SK-N-DZ (cell line): ENCODE data around the gene FTO.

Source experiments
- DNase-seq: peaks from one replicate; pipeline ENCODE4 v3.0.0-alpha.2; 2015; ENCODE audit warnings: low spot score

FTO gene

DNA sequence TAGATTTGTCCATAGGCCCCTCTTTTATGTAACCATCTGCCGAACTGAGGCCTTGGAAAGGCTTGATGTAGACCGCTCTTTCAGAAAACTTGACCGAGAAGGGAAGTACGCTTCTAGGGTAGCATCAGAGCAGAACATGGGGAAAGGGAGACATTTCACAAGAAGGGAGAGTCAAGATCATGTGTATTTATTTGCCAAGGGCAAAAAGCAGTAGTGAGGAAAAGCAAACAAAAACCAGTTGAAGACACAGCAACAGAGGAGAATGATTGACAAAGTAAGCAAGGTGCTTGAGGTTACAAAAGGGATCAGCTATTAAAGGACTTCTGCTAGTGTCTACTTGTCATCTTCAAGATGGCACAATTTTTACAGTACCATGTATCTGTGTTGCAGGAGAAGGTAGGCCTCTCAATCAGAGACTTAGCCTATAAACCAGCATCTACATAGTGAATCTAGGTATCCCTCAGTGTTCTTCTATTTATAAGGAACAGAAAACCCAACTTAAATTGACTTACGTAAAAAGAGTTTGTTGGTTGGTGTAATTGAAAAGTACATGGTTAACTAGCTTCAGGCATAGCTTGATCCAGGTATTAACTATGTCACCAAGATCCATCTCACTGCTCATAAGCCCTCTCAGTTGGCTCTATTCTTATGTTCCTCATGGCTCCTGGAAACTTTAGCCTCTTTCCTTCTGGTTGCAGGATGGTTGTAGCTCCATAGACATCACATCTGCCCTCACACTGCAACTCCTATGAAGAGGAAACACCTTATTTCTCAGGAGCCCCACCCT, 294.3 kb downstream of the FTO start:
- no peak for DNase-seq

DNA sequence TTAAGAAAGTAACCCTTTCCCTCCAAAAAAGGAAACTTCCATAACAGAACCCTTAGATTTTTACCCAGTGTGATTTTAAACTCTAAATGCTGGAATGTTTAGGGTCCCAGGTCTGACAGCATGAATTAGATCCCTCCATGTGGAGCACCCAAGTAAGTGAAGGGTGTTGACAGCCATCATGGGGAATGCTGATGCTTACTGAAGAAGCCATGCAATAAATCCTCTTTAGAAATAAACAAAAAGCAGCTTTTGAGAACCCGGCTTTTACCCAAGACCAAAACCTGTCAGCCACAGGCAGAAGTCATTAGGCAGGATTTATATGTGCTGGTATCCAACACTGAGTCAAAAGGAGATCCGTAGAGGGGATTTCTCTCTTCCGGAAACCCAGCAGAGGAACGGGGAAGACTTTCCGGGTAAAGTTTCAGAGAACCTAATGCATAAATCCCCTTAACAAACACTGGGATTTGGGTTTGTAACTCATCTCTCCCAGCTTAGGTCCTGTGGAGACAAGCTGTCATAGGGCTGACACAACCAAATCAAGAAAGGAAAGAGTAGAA, 295.1 kb downstream of the FTO start:
- no peak for DNase-seq

DNA sequence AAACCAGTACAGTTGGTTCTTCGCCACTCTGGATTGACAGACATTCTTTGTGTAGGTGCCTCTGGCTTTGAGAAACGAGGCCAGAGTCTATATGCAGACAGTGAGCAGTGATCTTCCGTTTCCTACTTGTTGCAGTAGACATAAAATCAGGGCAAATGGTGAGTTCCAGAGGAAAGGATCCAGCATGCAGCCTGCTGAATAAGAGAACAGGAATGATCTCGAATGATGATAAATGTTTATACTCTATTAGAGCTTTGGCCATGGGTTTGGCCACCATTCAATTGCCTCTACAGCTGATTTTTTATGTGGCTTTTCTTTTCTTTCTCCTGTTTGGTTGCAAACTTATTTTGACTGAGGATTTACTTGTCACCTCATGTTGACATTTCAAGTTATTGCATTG, 295.9 kb downstream of the FTO start:
- no peak for DNase-seq

DNA sequence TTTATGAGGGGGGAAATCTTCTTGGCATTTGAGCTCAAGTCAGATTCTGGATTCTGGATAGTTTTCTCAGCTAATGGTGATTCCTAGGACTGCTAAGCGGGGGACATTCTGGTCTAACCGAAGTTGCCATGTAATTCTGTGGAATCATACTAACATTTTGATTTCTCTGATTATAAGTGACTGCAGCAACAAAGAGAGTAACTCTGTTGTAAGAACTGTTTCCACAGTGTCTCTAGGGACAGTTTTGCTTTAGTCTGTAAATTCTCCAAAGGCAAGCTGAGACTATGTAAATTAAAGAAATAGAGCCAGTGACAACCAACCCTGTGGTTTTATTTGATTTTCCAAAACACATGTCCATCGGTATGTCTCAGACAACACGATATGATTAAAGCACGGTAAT, 296.4 kb downstream of the FTO start:
- no peak for DNase-seq

DNA sequence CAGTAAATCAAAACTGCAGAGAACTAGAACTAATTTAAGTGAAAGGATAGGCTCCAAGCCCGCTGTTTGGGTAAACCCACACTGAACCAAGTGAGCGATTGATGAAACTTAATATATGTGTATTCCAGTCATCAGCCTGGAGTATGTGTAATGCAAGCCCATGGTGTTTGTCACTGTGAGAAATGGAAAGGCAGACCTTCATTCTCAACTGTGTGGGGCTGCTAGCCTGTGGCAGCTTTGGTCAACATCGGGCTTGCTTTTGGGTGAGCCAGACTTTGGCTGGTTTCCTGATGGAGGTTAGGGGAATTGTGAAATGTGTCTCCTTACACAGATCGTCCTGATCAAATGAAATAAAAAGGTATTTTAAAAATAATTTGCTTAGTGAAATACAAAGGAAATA, 302.7 kb downstream of the FTO start:
- no peak for DNase-seq

DNA sequence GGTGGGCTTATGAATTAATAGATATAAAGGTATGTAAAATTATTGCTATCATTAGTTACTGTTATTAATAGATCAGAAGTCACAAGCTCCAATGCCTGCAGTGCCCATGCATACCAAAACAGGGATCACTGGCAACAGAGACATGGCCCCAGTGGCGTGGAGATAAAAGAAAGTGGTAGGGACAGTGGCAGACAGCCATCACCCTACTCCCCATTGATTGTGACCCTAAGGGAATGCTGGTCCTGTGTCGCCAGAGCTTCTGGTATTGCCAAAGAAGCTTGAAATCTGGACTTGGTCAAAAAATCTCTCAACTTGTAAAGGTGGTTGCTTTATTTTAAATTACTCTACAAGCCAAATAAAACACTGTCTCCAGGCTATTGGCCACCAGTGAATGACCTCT, 303.5 kb downstream of the FTO start:
- DNase-seq: no peak

DNA sequence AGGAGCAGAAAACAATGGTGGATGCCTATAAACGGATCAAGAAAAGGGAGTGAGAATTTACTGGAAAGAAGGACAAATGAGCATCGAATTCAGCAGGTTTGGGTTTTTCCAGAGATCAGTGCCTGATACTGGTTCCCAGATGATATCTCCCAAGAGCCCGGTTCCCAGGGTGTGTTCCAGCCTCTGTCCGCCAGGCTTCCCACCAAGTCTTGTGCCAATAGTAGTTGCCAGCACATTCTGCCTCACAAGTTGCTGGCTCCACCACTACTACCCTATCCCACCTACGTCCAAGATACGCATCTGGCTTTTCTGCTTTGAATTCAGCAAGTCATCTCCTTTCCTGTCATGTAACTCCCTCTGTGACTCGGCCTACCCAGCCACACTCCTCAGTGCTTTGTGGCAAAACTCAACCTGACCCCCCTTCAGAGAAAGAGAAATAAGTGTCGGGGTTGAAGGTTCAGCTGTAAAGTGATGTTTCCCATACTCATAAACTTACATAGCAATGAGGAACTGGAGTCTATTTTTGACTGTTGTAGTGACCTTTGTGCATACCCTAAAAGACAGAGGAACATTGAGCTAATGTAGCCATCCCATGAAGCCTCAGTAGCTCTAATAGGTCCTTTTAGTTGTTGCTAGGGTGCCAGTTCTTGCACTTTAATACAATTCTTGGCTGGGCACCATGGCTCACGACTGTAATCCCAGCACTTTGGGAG, 305.7 kb downstream of the FTO start:
- no peak for DNase-seq

DNA sequence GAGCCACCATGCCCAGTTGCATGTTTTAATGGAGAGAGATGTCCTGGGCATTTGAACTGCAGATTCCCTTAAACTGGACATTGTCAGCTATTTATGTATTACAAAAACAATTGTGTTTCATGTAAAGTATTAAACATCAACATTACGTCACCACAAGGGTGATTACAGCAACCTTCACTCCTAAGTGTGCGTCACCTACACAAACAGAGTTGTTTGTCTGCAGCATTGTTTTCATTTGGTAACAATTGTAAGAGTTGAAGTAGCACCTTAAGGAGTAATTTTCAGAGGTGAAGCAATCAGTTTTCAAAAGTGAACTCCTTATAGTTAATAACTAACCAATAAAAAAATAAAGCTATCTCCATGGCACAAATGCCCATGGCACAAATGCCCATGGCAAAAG, 311.2 kb downstream of the FTO start:
- DNase-seq: no peak

DNA sequence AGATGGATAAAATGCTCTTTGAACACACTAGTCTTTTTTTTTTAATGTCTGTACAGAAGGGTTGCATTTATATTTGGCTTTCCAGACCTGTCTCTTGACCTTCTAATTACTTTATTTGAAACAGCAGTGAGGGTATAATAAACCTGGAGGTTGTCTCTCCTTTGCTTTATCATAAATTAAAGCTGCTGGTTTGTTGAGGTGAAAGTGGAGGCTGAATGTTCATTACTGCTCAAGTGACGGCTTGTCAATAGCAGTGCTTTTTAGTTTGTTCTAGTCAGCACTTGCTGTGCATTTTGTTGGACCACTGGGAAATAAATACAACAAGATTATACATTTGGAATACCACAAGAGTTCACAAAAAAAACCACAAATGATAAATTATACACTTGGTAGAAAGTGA, 318.4 kb downstream of the FTO start:
- DNase-seq: no peak

DNA sequence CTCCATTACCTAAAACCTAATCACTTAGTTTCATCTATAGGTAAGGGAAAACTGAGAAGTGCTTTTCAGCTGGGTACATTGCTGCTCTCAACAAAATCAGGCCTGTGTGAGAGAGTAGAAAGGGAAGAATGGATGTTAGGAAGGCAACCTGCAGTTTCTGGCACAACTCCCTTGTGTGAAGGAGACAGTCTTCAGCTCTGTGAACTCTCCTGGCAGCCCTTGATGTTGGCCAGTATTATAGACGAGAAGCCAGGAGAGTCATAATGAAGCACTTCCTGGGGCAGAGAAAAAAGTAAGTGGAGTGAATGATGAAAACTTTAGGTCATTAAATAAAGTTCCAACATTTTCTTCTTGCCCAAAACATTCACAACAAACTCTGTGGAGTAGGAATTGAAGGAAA, 322.5 kb downstream of the FTO start:
- no peak for DNase-seq

DNA sequence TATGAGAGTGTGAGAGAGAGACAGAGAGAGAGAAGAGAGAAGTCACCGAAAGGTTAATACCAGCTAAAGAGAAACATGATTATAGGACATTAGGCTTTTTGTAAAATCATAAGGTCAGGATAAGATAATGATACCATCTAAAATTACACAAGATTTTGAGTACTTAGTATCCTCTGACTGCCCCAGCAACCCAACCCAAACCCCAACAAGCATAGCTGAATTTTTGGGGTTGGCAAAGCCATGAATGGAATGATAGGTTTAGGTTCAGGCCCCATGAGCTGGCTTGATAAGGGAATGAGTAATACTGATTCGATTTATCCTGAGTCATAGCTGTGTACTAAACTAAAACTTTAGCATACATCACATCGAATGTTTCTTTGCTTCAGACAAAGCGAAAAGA, 323.1 kb downstream of the FTO start:
- DNase-seq: no peak

DNA sequence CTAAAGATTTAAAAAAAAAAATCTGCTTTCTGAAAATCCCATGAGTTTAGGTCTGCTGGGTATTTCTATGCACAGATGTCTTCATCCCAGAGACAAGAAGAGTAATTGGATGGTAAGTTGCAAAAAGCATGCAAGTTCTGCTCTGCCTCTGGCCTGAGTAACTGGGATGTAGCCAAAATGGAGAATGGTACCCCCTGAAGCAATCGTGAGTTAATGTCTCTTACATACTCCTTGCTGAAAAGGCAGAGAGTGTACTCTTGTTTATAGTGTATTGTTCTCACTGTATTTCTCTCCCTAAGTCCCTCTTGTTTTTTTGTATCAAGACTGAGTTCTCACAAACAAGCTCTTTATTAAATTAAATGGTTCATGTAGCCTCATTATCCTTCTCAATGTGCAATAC, 323.6 kb downstream of the FTO start:
- no peak for DNase-seq

DNA sequence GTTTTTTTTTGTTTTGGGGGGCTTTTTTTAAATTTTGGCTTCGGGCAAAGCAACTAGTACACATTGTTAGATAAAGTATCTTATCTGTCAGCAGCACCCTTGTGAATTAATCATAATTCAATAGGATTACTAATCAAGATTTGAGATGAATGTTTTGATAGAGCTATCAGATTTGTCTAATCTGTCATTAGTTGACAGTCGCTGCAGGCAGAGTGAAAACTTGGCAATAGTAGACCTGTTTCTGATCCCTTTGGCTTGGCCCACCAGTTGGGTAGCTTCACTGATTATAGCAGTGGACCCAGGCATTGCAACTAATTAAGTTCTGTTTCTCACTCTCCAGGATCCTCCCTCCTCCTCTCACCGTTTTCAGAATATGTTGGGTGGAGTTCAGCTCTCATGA, 324.0 kb downstream of the FTO start:
- no peak for DNase-seq

DNA sequence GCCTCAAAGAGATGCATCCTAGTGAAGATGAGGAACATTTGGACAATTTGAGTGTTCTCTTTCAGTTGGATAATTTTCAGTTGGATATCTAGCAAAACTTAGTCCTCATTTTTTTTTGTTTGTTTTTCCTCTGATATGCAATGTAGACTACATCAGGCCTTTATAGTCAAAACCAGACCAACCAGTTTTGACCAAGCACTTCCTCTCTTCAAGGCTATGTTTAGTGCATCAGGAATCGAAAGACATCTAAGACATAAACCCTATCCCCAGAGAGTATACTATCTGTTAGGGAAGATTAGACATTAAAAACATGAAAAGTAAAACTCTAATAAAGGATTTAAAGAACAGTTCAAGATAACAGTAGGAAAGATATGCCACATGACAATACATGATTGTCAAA, 326.5 kb downstream of the FTO start:
- DNase-seq: no peak

DNA sequence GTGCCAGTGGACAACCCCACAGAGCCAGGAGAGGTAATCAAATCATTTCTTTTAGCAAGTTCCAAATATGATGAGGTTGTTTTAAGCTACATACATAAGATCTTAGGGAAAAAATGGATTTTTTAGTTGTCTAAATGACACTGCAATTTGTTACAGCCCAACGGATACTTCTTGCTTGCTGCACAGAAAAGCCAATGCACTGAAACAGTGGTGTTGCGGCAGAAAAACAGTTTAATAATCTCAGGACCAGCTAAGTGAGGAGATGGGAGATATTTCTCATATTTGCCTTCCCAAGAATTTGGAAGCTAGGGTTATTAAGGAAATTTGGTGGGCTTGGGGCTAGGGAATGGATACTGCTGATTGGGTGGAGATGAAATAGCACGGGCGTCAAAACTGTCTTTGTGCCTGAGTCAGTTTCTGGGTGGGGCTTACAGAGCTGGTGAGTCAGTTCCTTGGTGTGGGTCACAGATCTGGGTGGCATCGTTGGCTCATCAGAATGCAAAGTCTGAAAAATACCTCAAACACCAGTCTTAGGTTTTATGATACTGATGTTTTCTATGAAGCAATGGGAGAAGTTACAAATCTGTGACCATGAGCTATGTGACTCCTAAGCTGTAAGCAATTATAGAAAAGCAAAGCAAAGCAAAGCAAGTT, 327.3 kb downstream of the FTO start:
- DNase-seq: no peak

DNA sequence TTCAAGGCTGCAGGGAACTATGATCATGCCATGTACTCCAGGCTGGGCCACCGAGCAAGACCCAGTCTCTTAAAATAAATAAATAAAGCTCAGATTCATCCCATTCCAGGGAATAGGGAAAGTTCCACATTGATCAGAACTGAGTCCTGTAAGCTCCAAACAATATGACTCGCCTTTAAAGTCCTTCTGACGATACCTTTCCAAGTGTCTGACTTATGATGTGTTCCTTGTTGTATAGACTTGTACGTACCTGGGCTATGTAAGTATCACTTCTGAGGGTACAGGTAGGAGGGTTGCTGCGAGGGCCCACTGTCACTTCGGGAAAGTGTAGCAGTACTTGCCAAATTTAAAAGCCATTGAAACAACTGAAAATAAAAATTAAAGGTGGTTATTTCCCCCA, 329.8 kb downstream of the FTO start:
- no peak for DNase-seq

DNA sequence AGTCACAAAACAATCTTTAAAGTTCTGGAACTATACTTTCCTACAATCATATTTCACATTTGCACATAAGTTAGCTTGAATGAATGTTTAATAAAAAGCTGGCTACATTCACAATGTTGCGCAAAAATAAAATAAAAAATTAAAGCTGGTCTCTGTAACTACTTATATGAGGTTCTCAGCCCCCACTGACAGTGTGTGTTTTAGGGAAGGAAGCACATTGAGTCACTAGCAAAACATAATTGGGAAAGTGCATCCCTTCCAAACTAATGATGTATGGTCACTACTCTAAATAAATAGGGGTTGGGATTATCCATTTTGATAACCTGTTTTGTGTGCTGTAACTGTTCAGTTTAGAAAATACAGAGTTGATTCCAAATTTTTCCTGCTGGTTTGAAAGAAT, 330.7 kb downstream of the FTO start:
- no peak for DNase-seq

DNA sequence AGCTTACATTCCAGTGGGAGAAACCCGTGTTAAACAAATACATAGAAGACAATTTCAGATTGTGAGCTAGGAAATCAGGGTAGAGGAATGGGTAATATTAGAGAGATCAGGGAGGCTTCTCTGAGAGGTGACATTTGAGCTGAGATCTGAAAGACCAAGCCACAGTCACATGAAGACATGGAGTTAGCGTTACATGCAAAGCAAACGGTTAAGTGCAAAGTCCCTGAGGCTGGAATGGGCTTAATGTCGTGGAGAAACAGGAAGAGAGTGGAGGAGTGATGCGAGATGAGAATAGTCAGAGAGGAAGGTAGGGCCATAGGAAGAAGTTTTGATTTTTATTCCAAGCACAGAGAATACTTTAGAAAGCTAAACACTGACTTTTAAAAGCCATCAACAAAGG, 336.5 kb downstream of the FTO start:
- no peak for DNase-seq

DNA sequence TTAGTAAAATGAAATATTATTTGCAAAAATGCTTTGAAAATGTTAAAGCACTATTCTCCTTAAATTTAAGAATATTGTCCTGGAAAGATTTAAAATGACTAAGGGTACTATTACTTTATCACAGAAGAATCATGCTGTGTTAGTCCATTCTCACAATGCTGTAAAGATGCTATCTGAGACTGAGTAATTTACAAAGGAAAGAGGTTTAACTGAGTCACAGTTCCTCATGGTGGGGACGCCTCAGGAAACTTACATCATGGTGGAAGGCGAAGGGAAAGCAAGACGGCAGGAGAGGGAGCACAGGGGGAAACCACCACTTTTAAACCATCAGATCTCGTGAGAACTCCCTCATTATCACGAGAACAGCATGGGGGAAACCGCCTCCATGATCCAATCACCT, 337.0 kb downstream of the FTO start:
- DNase-seq: no peak

DNA sequence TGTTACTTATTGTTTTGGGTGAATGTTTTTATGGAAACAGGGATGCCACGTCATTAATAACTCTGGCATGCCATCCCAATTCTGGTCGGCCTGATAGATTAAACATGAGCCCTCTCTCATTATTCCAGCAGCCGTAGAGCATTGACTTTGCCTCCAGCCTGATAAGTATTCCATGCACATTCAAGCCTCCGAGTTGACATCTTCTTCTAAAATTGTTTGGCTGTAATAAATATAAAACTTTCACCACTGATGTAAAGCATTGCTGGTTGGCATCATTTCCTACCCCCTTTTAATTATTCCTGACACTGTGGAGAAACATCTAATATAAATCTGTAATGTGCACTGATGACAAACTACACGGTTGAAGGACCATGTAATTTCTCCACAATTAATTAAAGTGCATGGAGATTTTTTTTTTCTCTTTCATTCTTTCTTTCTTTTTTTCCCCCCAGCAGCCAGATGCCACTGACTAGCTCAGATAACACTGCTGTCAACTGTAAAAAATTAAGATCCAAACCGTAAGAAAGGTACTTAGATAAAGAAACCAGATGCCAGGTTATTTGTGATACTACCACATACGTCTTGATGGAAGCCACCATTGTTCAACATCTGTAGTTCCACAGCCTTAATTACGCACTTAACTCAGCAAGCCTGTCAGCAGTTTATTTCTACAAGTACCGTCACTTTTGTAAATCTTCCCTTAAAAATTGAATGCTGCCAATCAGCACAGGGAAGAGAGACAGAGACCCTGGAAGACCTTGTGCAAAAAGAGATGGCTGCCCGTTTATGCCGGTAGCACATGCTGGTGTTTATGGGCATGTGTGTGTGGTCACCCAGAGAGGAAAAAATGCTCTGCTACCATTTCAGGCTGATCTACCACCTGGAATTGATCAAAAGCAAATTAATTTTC, 344.9 kb downstream of the FTO start:
- peak; percentile 93 for DNase-seq

DNA sequence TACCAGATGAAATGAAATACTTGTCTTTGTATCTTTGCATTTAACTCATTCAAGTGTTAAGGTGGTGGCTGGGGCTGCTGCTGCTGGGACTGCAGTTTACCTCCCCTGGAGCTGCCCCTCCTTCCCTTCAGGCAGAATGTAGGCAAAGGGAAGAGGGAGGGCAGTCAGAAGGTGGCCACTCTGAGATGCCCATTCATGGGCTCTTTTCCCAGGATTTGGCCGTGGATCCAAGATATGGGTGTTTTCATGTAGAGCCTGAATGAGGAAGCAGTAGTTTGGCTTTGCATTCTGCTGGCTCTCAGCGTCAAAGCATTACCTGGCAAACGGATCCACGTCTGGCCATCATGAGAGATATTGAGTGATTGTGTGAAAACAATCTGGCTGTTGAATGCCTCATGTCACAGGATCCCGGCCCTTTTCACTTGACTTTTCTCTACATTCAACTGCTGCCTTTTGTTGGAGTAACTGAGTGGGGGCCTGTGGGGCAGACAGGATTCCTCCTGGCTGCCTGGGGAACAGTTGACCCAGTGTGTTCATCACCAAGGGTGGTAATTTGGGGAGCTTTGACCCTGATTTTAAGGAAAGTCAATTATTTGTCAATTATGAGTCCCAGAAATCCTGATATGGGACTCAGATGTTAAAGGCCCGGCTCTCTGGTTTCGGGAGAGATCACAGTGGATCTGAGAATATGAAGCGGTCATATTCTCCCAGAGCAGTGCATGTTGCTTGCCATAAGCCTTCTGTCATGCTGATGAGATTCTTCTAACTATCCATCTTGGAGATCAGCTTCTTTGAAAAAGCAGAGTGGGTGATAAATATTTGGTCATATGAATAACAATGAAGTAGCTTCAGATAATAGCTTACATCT, 345.9 kb downstream of the FTO start:
- no peak for DNase-seq
